IMR-90 (cell line): ENCODE results near the gene PCBP3. TPM values are rescaled to one million over a fixed set of nuclear protein-coding genes. Genes with fewer than 3 reads are reported as not detected.
A peak's percentile ranks its signal among the peaks of the same experiment; 100 is the strongest.

Source experiments
- ATAC-seq: fragments of 200-7000 bp; cut with Tn5 transposase; 2 replicates; pipeline ENCODE4 v1.9.1; 2020; ENCODE audit warnings: low read depth, mild to moderate bottlenecking, moderate library complexity
- BruUV-seq: library from RNA; stranded (reverse); fragments of 400-500 nt; replicated peaks from 2 replicates; lab custom pipeline; 2021; lab: Mats Ljungman, UMichigan
- CTCF ChIA-PET: fragments of 300-600 bp; formaldehyde crosslinking; extraction: SDS; loops from one replicate; lab custom pipeline; 2021; ENCODE audit warnings: antibody characterized with exemption; lab: Yijun Ruan, JAX
- POLR2A ChIA-PET: fragments of 300-600 bp; sonication (Branson Sonifier 250); formaldehyde crosslinking; loops from one replicate; lab custom pipeline; 2022; ENCODE audit warnings: antibody characterized with exemption; ENCODE audit not compliant: unreplicated experiment; lab: Charles Lee
- DNase-seq: peaks from one replicate; pipeline ENCODE4 v3.0.0; 2013
- H2AFZ ChIP-seq: replicated peaks from 2 replicates; pipeline ENCODE3; 2013; ENCODE audit warnings: low read length, mild to moderate bottlenecking; ENCODE audit not compliant: poor library complexity
- H2AK5ac ChIP-seq: 2 replicates; pipeline ENCODE4 v1.6.1; 2013; ENCODE audit warnings: low read depth, low read length, inconsistent platforms
- H2AK9ac ChIP-seq: replicated peaks from 2 replicates; pipeline ENCODE3; 2013; ENCODE audit warnings: mild to moderate bottlenecking, low read depth, low read length, moderate library complexity; ENCODE audit not compliant: poor library complexity
- H2BK120ac ChIP-seq: 2 replicates; pipeline ENCODE4 v1.6.1; 2013; ENCODE audit warnings: low read depth, low read length, inconsistent platforms
- H2BK15ac ChIP-seq: 3 replicates; pipeline ENCODE4 v1.6.1; 2013; ENCODE audit warnings: low read depth, low read length, inconsistent platforms
- H2BK20ac ChIP-seq: 2 replicates; pipeline ENCODE4 v1.6.1; 2013; ENCODE audit warnings: low read depth, mild to moderate bottlenecking, inconsistent platforms, low read length, moderate library complexity
- H2BK5ac ChIP-seq: 2 replicates; pipeline ENCODE4 v1.6.1; 2013; ENCODE audit warnings: mild to moderate bottlenecking, low read depth, low read length, inconsistent platforms; ENCODE audit not compliant: poor library complexity, severe bottlenecking
- H3K14ac ChIP-seq: replicated peaks from 2 replicates; pipeline ENCODE4 v1.6.1; 2013; ENCODE audit warnings: low read depth, low read length, inconsistent platforms
- H3K18ac ChIP-seq: 2 replicates; pipeline ENCODE4 v1.6.1; 2013; ENCODE audit warnings: low read depth, low read length, control low read depth
- H3K23ac ChIP-seq: 2 replicates; pipeline ENCODE4 v1.6.1; 2013; ENCODE audit warnings: low read depth, low read length, inconsistent platforms
- H3K27ac ChIP-seq: 2 replicates; pipeline ENCODE4 v1.5.1; 2013; ENCODE audit warnings: mild to moderate bottlenecking, control low read depth, low read length; ENCODE audit not compliant: insufficient read depth
- H3K27me3 ChIP-seq: 2 replicates; pipeline ENCODE4 v1.6.1; 2013; ENCODE audit warnings: low read length; ENCODE audit not compliant: control insufficient read depth, insufficient read depth
- H3K36me3 ChIP-seq: 2 replicates; pipeline ENCODE4 v1.6.1; 2013; ENCODE audit warnings: low read length, mixed read lengths; ENCODE audit not compliant: control insufficient read depth, insufficient read depth
- H3K4ac ChIP-seq: 2 replicates; pipeline ENCODE4 v1.6.1; 2013; ENCODE audit warnings: low read depth, low read length, inconsistent platforms
- H3K4me1 ChIP-seq: 2 replicates; pipeline ENCODE4 v1.6.1; 2013; ENCODE audit warnings: low read length, mixed read lengths; ENCODE audit not compliant: control insufficient read depth, insufficient read depth
- H3K4me2 ChIP-seq: 2 replicates; pipeline ENCODE4 v1.6.1; 2013; ENCODE audit warnings: low read depth, mild to moderate bottlenecking, control low read depth, low read length, moderate library complexity
- H3K4me3 ChIP-seq: 2 replicates; pipeline ENCODE4 v1.5.1; 2013; ENCODE audit warnings: low read depth, mild to moderate bottlenecking, control low read depth, low read length, moderate library complexity; ENCODE audit not compliant: insufficient read depth
- H3K56ac ChIP-seq: 2 replicates; pipeline ENCODE4 v1.6.1; 2013; ENCODE audit warnings: low read length, inconsistent platforms; ENCODE audit not compliant: insufficient read depth; ENCODE audit errors: extremely low read depth
- H3K79me1 ChIP-seq, 2 experiments: 2 replicates each; pipeline ENCODE4 v1.6.1; 2013; ENCODE audit warnings: low read length in 2 of 2, inconsistent platforms in 1 of 2, low read depth in 1 of 2
- H3K9ac ChIP-seq: 2 replicates; pipeline ENCODE4 v1.6.1; 2013; ENCODE audit warnings: low read depth, low read length, control low read depth
- H3K9me1 ChIP-seq: 2 replicates; pipeline ENCODE4 v1.6.1; 2013; ENCODE audit warnings: low read length, inconsistent platforms; ENCODE audit not compliant: insufficient read depth
- H3K9me3 ChIP-seq: 2 replicates; pipeline ENCODE4 v1.6.1; 2013; ENCODE audit warnings: low read length; ENCODE audit not compliant: control insufficient read depth, insufficient read depth
- H4K20me1 ChIP-seq: 2 replicates; pipeline ENCODE4 v1.6.1; 2013; ENCODE audit warnings: low read length, inconsistent platforms; ENCODE audit not compliant: insufficient read depth
- H4K5ac ChIP-seq: 2 replicates; pipeline ENCODE4 v1.6.1; 2013; ENCODE audit warnings: mild to moderate bottlenecking, low read depth, low read length, control low read depth
- H4K8ac ChIP-seq, 2 experiments: 2 replicates each; pipeline ENCODE4 v1.6.1; 2013; ENCODE audit warnings: low read depth in 2 of 2, low read length in 2 of 2, control low read depth in 1 of 2, inconsistent platforms in 1 of 2
- H4K91ac ChIP-seq: 2 replicates; pipeline ENCODE4 v1.6.1; 2013; ENCODE audit warnings: low read depth, low read length, inconsistent platforms; ENCODE audit not compliant: insufficient read depth
- BHLHE40 ChIP-seq: fragments of 150-350 bp; IDR thresholded peaks from 2 replicates; pipeline ENCODE4 v1.6.1; 2016; ENCODE audit warnings: mild to moderate bottlenecking, low read depth, low read length
- CHD1 ChIP-seq: IDR thresholded peaks from 2 replicates; pipeline ENCODE4 v1.6.1; 2012; ENCODE audit warnings: low read depth, low read length, improper control_type of control experiment
- CTCF ChIP-seq: conservative IDR thresholded peaks from 2 replicates; pipeline ENCODE4 v1.5.1; 2012; ENCODE audit warnings: mild to moderate bottlenecking, low read depth, low read length, improper control_type of control experiment
- MAFK ChIP-seq: IDR thresholded peaks from 2 replicates; pipeline ENCODE4 v1.6.1; 2012; ENCODE audit warnings: low read depth, low read length, improper control_type of control experiment
- MAZ ChIP-seq: IDR thresholded peaks from 2 replicates; pipeline ENCODE4 v1.6.1; 2012; ENCODE audit warnings: low read depth, mild to moderate bottlenecking, low read length, improper control_type of control experiment, moderate library complexity, borderline replicate concordance
- MXI1 ChIP-seq: IDR thresholded peaks from 2 replicates; pipeline ENCODE4 v1.6.1; 2012; ENCODE audit warnings: low read depth, mild to moderate bottlenecking, low read length, moderate library complexity, borderline replicate concordance
- RAD21 ChIP-seq: IDR thresholded peaks from 2 replicates; pipeline ENCODE4 v1.6.1; 2012; ENCODE audit warnings: low read length, improper control_type of control experiment
- RCOR1 ChIP-seq: IDR thresholded peaks from 2 replicates; pipeline ENCODE4 v1.6.1; 2012; ENCODE audit warnings: mild to moderate bottlenecking, low read length, improper control_type of control experiment; ENCODE audit not compliant: insufficient replicate concordance
- SMC3 ChIP-seq: fragments of 150-350 bp; IDR thresholded peaks from 2 replicates; pipeline ENCODE4 v1.6.1; 2016; ENCODE audit warnings: low read depth, mild to moderate bottlenecking, antibody characterized with exemption, low read length, moderate library complexity
- WGBS, 2 experiments: methylation state at CpG; one replicate each; pipeline versions ENCODE4 v1.1.5 to v1.1.7; 2013; ENCODE audit warnings: missing lambda C conversion rate in 2 of 2; ENCODE audit not compliant: insufficient read length in 1 of 2; ENCODE audit errors: extremely low coverage in 2 of 2; 5-methylcytosine and 5-hydroxymethylcytosine counted together
- dilution Hi-C: fragments of 300-500 bp; cut with HindIII; formaldehyde crosslinking; loops from one replicate; pipeline ENCODE4 v1.14.3; 2018; ENCODE audit warnings: low sequenced_read_pairs; ENCODE audit not compliant: unreplicated experiment
- in situ Hi-C: fragments of 300-500 bp; cut with MboI; formaldehyde crosslinking; loops from 3 replicates; pipeline ENCODE4 v1.14.3; 2019; ENCODE audit warnings: low sequenced_read_pairs, inconsistent platforms, mixed read lengths
- intact Hi-C: fragments of 100-400 bp; cut with micrococcal nuclease; formaldehyde crosslinking; loops from 2 replicates; pipeline ENCODE4 v1.10.0; 2022
- polyA plus RNA-seq, 3 experiments: library from polyadenylated mRNA; depleted of rRNA; stranded (reverse); fragments of >200 nt; gene quantifications; 2 replicates each; pipeline ENCODE4 v1.2.3, GENCODE V29; 2012; ENCODE audit warnings: low replicate concordance in 1 of 3
- total RNA-seq: library from RNA; depleted of rRNA; stranded (reverse); fragments of >200 nt; gene quantifications from 2 replicates; pipeline ENCODE4 v1.2.3, GENCODE V29; 2012
- TF ChIP-seq, protein P1 (sequence below): fragments of 150-350 bp; IDR thresholded peaks from 2 replicates; pipeline ENCODE4 v1.6.1; 2017; ENCODE audit warnings: mild to moderate bottlenecking, antibody characterized with exemption, low read length, low read depth

PCBP3 gene
- total and polyA plus RNA-seq, 2 of the 4 experiments (the other 2 are of a cell fraction), result 2.9 to 3.9 TPM

GRCh38 chr21:45859041-45859761 lies 215.7 kb downstream of the PCBP3 start:
- Histone ChIP-seq H3K4ac (no peak overlapping the region), H4K20me1 (no peaks in the 10 kb centered on the region), H3K23ac (no peak overlapping the region), H3K14ac (0 out of 2 replicates have a peak overlapping the region, but pooled peaks have one; percentile 3), H3K9ac (no peak overlapping the region), H3K36me3 (no peaks in the 10 kb centered on the region), H3K27ac (no peak overlapping the region), H3K4me3 (no peak overlapping the region), H2BK120ac (no peak overlapping the region; the same call in 1 of the 2 replicates), H4K5ac (no peak overlapping the region), H3K9me3 (no peaks in the 10 kb centered on the region), H3K4me2 (no peak overlapping the region), H2AK5ac (peak overlapping the region; percentile 75; the same call in 1 of the 2 replicates), H3K27me3 (no peaks in the 10 kb centered on the region), H2BK20ac (no peak overlapping the region), H2BK5ac (no peak overlapping the region), H2AFZ (no peak overlapping the region), H3K56ac (no peak overlapping the region), H3K18ac (no peak overlapping the region), H3K79me1 (no peaks in the 10 kb centered on the region), H3K4me1 (peaks cover 2% of the 10 kb centered on the region; the same call in 1 of the 2 replicates), H2AK9ac (no peak overlapping the region), H2BK15ac (no peak overlapping the region), H3K9me1 (peaks cover 15% of the 10 kb centered on the region), H4K8ac (no peak overlapping the region), H4K91ac (no peak overlapping the region)
- in situ Hi-C loops, result no loop called here
- ATAC-seq (no peak), DNase-seq (no peak)
- ChIA-PET CTCF (no interaction called here), POLR2A (no interaction called here)
- BruUV-seq, result no TSS peak
- dilution Hi-C loops, result no loop called here
- 95% methylated on average over 9 of the region's 21 CpGs; no CpG with 5 or more reads in 1 of the 2 experiments for WGBS, 2 experiments
- TF ChIP-seq SMC3 (no peak), MXI1 (no peak), RAD21 (no peak), RCOR1 (no peak), MAZ (no peak), MAFK (no peak), CHD1 (no peak), BHLHE40 (no peak), CTCF (no peak)
- TF ChIP-seq, protein P1, sequence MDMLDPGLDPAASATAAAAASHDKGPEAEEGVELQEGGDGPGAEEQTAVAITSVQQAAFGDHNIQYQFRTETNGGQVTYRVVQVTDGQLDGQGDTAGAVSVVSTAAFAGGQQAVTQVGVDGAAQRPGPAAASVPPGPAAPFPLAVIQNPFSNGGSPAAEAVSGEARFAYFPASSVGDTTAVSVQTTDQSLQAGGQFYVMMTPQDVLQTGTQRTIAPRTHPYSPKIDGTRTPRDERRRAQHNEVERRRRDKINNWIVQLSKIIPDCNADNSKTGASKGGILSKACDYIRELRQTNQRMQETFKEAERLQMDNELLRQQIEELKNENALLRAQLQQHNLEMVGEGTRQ, result no peak
- intact Hi-C loops, result no loop called here
